Measurements from ENCODE around the gene FHOD3. TPM values are rescaled to one million over a fixed set of nuclear protein-coding genes. Genes with fewer than 3 reads are reported as not detected.

The FHOD3 gene
- total and polyA plus RNA-seq, 2 of the 4 experiments (the other 2 are of a cell fraction) = 14.6 to 16.0 TPM

GRCh38 chr18:36782710-36783109 is 485.2 kb downstream of the FHOD3 start:
- POLR2A ChIA-PET (ENCODE audit: unreplicated experiment) = interaction anchor here (0.5 kb wide), 1 partner anchor 462 kb away, joined by 17 read pairs; no protein-coding TSS in a partner anchor

More at GRCh38 chr18:36782710-36783109, 485.2 kb downstream of the FHOD3 start:
- H2BK120ac ChIP-seq (ENCODE audit: low read depth, low read length) = no peak overlapping the region
- no peak overlapping the region for H3K23ac ChIP-seq (ENCODE audit: low read depth, low read length)
- no peak overlapping the region for H3K4ac ChIP-seq (ENCODE audit: low read depth, low read length)
- in situ Hi-C loops (cut with MboI; ENCODE audit: low sequenced_read_pairs) (no loop called here), intact Hi-C loops (cut with micrococcal nuclease) (no loop called here), dilution Hi-C loops (cut with HindIII; ENCODE audit: low sequenced_read_pairs, unreplicated experiment) (no loop called here)
- ATAC-seq (ENCODE audit: low read depth) (no peak), DNase-seq (no peak)
- H3K9me3 ChIP-seq (ENCODE audit: control insufficient read depth, insufficient read depth, low read length) = no peaks in the 10 kb centered on the region
- H2AK5ac ChIP-seq (ENCODE audit: low read depth, low read length) = no peak overlapping the region
- peaks cover 3% of the 10 kb centered on the region; the same call in 1 of the 2 replicates for H4K20me1 ChIP-seq (ENCODE audit: insufficient read depth, low read length)
- H3K18ac ChIP-seq (ENCODE audit: low read depth, low read length) = no peak overlapping the region
- no peak overlapping the region for H4K91ac ChIP-seq (ENCODE audit: insufficient read depth, low read depth, low read length)
- H2AFZ ChIP-seq (replicated peaks; ENCODE audit: low read length, poor library complexity) = no peak overlapping the region
- no peaks in the 10 kb centered on the region for H3K79me1 ChIP-seq (ENCODE audit: low read depth in 1 of 2, low read length in 2 of 2)
- H3K36me3 ChIP-seq (ENCODE audit: control insufficient read depth, insufficient read depth, low read length) = no peaks in the 10 kb centered on the region; the same call in 1 of the 2 replicates
- peaks cover 14% of the 10 kb centered on the region for H3K9me1 ChIP-seq (ENCODE audit: insufficient read depth, low read length)
- no TSS peak for BruUV-seq (replicated peaks)
- 100% methylated on average over 3 of the region's 9 CpGs; no CpG with 5 or more reads in 1 of the 2 experiments for WGBS, 2 experiments (ENCODE audit: extremely low coverage in 2 of 2, insufficient read length in 1 of 2)
- peaks cover 10% of the 10 kb centered on the region for H3K4me1 ChIP-seq (ENCODE audit: control insufficient read depth, insufficient read depth, low read length)
- H3K56ac ChIP-seq (ENCODE audit: extremely low read depth, insufficient read depth, low read length) = no peak overlapping the region
- H2AK9ac ChIP-seq (replicated peaks; ENCODE audit: low read depth, low read length, poor library complexity) = no peak overlapping the region
- no peak overlapping the region for H4K5ac ChIP-seq (ENCODE audit: low read depth, low read length)
- CTCF ChIA-PET = no interaction called here
- H4K8ac ChIP-seq (ENCODE audit: low read depth in 2 of 2, low read length in 2 of 2) = no peak overlapping the region
- no peak overlapping the region for H2BK5ac ChIP-seq (ENCODE audit: low read depth, low read length, poor library complexity, severe bottlenecking)
- no peak overlapping the region for H2BK15ac ChIP-seq (ENCODE audit: low read depth, low read length)
- H3K9ac ChIP-seq (ENCODE audit: low read depth, low read length) = no peak overlapping the region
- H2BK20ac ChIP-seq (ENCODE audit: low read depth, low read length) = no peak overlapping the region
- H3K27ac ChIP-seq (ENCODE audit: insufficient read depth, low read length) = no peak overlapping the region
- H3K4me3 ChIP-seq (ENCODE audit: insufficient read depth, low read depth, low read length) = no peak overlapping the region
- no peak for TF ChIP-seq CEBPB (IDR thresholded peaks at IDR 0.05; ENCODE audit: low read depth, low read length)
- H3K4me2 ChIP-seq (ENCODE audit: low read depth, low read length) = no peak overlapping the region
- H3K14ac ChIP-seq (replicated peaks; ENCODE audit: low read depth, low read length) = no peak overlapping the region
- H3K27me3 ChIP-seq (ENCODE audit: control insufficient read depth, insufficient read depth, low read length) = no peaks in the 10 kb centered on the region

Data from IMR-90 (cell line).